Vagina (tissue), 2 donors: ENCODE data around the gene SLC12A7.

ENCODE experiments used
- CTCF ChIP-seq, 3 experiments: fragments of 450-650 bp in 2 of 3; fragments of 200-600 bp in 1 of 3; sonication (generic) in 1 of 3; IDR thresholded peaks; one replicate each; pipeline ENCODE4 v1.5.1; 2017 to 2019; ENCODE audit warnings: antibody characterized with exemption in 3 of 3, mild to moderate bottlenecking in 2 of 3, moderate library complexity in 2 of 3
- POLR2AphosphoS5 ChIP-seq, 2 donors: sonication (generic); formaldehyde crosslinking; IDR thresholded peaks; one replicate each; pipeline ENCODE4 v1.9.0; 2017; ENCODE audit warnings: antibody characterized with exemption in 2 of 2, mild to moderate bottlenecking in 2 of 2, low read depth in 1 of 2; ENCODE audit not compliant: insufficient read depth in 1 of 2

GRCh38 chr5:1139331-1140170, 27.7 kb upstream of the SLC12A7 start:
- TF ChIP-seq POLR2AphosphoS5 (IDR thresholded peaks at IDR 0.05; ENCODE audit: insufficient read depth in 1 of 2, low read depth in 1 of 2) (no peak), CTCF (IDR thresholded peaks at IDR 0.05) (no peak)
